GM12872 (cell line): ENCODE measurements around the gene SYTL2.

Experiments used
- TF ChIP-seq, protein P1 (sequence below): IDR thresholded peaks from 3 replicates; pipeline ENCODE4 v1.5.1; 2011; ENCODE audit warnings: low read depth, mild to moderate bottlenecking, low read length, moderate library complexity; ENCODE audit not compliant: insufficient read depth

Gene SYTL2

DNA sequence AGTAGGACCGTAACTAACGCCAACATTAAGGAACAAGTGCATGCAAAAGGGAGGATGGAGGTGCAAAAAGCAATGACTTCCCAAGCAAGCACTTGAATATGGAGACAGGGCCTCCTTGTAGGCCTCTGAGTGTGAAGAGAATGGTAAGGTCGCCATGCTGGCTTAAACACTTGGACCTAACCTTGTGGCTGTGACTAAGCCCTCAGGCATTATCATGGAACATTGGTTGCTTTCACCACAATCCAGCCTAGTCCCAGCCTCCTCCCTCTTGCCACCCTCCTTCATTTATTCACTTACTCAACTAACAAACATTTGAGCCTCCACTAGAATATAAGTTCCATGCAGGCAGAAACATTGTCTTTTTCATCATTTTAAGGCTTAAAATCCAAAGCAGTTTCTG, 11.9 kb upstream of the SYTL2 start:
- TF ChIP-seq, protein P1, sequence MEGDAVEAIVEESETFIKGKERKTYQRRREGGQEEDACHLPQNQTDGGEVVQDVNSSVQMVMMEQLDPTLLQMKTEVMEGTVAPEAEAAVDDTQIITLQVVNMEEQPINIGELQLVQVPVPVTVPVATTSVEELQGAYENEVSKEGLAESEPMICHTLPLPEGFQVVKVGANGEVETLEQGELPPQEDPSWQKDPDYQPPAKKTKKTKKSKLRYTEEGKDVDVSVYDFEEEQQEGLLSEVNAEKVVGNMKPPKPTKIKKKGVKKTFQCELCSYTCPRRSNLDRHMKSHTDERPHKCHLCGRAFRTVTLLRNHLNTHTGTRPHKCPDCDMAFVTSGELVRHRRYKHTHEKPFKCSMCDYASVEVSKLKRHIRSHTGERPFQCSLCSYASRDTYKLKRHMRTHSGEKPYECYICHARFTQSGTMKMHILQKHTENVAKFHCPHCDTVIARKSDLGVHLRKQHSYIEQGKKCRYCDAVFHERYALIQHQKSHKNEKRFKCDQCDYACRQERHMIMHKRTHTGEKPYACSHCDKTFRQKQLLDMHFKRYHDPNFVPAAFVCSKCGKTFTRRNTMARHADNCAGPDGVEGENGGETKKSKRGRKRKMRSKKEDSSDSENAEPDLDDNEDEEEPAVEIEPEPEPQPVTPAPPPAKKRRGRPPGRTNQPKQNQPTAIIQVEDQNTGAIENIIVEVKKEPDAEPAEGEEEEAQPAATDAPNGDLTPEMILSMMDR: no peak

DNA sequence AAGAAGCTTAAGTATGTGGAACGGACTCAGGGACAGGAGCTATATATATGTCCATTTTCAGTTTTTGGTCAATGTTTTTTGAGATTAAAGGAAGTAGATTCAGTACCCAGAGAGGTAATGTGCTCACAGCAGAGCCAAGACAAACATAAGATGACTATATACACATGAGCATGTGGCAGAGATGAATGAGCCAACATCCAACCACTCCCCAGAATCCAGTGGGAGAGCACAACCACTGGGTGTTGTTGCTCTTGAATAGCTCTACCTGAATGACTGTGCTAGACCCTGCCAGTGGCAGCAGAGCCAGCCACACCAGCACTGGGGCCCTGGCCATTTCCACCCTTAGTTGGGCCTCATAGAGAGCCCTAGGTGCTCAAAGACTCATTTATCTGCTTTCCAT, 10.7 kb upstream of the SYTL2 start:
- TF ChIP-seq, protein P1: no peak

DNA sequence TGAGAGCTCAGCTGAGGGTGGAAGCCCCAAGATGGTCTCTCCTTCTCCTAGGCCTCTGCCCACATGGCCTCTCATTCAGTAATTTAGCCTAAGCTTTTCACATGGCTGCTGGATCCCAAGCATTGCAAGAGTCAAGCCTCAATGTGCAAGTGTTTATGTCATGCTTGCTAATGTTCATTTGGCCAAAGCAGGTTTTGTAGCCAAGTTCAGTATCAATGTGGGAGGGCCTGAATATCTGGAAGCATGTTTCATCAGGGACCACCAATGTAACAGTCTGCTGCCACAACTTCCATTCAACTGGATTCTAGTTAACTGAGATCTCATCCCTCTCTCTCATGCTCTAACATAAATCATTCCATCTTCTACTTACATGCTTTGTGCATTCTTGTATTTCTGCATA, 8.5 kb upstream of the SYTL2 start:
- TF ChIP-seq, protein P1: no peak

DNA sequence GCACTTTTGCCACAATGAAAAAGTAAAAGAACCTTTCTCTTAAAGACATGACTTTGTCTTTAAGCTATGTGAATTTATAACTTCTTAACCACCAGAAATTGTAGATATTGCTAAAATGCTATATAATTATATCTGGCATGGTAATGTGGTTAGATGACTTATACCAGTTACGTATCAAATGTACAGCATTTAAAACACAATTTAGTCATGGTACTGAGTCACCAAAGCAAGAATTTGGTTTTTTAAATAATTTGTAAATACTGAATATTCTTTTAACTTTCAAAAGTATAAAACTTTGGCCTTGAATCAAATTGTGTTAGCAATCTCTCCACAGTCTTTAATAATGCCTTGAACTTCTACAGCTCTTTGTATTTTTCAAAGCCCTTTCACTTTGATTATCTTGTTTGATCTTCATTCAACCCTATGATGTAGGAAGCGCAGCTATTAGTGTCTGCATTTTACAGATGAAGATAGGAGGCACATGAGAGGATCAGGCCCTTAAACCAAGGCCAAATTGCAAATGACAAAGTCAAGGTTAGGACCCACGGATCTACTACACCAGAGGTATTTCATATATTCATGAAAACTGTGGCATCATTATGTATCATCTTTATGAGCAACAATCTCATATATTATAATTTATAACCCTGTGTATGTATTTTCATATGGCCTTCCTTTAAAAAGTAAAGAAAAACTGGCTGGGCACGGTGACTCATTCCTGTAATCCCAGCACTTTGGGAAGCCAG, 4.4 kb upstream of the SYTL2 start:
- TF ChIP-seq, protein P1: no peak

DNA sequence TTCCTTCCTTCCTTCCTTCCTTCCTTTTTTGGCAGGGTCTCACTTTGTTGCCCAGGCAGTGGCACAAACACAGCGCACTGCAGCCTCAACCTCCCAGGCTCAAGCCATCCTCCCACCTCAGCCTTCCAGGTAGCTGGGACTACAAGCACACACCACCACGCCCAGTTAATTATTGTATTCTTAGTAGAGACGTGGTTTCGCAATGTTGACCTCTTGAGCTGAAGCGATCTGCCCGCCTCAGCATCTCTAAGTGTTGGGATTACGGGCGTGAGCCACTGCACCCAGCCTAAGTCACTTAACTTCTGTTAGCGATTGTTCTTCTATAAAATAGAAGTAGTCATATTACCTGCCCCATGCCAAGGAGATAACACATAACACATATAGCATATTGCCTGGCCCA, 2.8 kb upstream of the SYTL2 start:
- TF ChIP-seq, protein P1: no peak

DNA sequence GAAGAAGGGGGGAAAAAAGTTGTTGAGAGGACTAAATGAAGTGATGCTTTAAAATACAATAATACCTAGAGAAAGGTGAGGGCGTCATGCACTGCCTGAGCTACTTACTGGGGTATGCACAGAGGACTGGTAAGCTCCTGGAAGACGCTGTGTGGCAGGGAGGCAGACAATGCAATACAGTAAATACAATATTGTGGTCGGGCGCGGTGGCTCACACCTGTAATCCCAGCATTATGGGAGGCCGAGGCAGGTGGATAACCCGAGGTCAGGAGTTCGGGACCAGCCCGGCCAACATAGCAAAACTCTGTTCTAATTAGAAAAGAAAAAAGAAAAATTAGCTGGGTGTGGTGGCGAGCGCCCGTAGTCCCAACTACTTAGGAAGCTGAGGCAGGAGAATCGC, 683 bp upstream of the SYTL2 start:
- TF ChIP-seq, protein P1: no peak

DNA sequence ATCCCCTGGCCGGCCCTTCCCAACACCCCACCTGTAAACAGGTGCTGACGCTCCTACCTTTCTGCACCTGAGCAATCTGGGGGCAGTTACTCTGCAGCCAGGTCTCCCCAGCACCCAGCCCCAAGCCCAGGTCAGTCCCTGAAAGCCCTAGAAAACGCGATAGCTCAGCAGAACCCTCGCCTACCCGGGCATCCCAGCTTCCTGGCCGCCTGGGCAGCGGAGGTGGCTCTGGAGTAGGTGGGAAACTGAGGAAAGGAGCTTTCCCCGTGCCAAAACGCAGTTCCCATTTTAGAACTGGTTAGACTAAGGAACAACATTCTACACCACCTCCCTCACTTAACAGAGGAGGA, 445 bp downstream of the SYTL2 start:
- TF ChIP-seq, protein P1: no peak
